ENCODE measurements around the gene MDP1. TPM values are rescaled to one million over a fixed set of nuclear protein-coding genes. Genes with fewer than 3 reads are reported as not detected.

MDP1 gene
- total RNA-seq, 2 donors from 2014 or later = 21.0 to 25.0 TPM

- Mint-ChIP-seq H3K4me3 (no peak overlapping the region), H3K27ac (no peak overlapping the region), H3K9me3 (no peaks in the 10 kb centered on the region), H3K27me3 (ENCODE audit: insufficient read depth) (no peaks in the 10 kb centered on the region), H3K4me1 (peaks cover 6% of the 10 kb centered on the region), H3K36me3 (ENCODE audit: low read depth) (peaks cover 50% of the 10 kb centered on the region)
- Histone ChIP-seq H3K27ac (ENCODE audit: low read depth, low read length) (no peak overlapping the region), H3K9ac (ENCODE audit: extremely low read depth, low read length, poor library complexity, severe bottlenecking) (no peak overlapping the region), H3K27me3 (ENCODE audit: control insufficient read depth, insufficient read depth, low read length, poor library complexity, severe bottlenecking) (no peaks in the 10 kb centered on the region), H3K4me1 (ENCODE audit: control insufficient read depth, insufficient read depth, low read length) (no peaks in the 10 kb centered on the region), H3K4me3 (ENCODE audit: low read length) (no peak overlapping the region), H3K9me3 (ENCODE audit: control insufficient read depth, low read length) (no peaks in the 10 kb centered on the region), H3K36me3 (ENCODE audit: control insufficient read depth, insufficient read depth, low read length) (peaks cover 67% of the 10 kb centered on the region)
- DNase-seq = no peak
- WGBS, 2 experiments (ENCODE audit: insufficient coverage in 1 of 2, insufficient read length in 1 of 2) = 94% methylated on average over 11 to 19 of the region's 19 CpGs
- TF ChIP-seq, protein P1, sequence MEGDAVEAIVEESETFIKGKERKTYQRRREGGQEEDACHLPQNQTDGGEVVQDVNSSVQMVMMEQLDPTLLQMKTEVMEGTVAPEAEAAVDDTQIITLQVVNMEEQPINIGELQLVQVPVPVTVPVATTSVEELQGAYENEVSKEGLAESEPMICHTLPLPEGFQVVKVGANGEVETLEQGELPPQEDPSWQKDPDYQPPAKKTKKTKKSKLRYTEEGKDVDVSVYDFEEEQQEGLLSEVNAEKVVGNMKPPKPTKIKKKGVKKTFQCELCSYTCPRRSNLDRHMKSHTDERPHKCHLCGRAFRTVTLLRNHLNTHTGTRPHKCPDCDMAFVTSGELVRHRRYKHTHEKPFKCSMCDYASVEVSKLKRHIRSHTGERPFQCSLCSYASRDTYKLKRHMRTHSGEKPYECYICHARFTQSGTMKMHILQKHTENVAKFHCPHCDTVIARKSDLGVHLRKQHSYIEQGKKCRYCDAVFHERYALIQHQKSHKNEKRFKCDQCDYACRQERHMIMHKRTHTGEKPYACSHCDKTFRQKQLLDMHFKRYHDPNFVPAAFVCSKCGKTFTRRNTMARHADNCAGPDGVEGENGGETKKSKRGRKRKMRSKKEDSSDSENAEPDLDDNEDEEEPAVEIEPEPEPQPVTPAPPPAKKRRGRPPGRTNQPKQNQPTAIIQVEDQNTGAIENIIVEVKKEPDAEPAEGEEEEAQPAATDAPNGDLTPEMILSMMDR (conservative IDR thresholded peaks at IDR 0.05) = no peak
These were observed 31.5 kb downstream of the MDP1 start for GRCh38 chr14:24184104-24184970.

GRCh38 chr14:24183014-24183481 lies 32.8 kb downstream of the MDP1 start:
- no peaks in the 10 kb centered on the region for H3K9me3 Mint-ChIP-seq
- no peaks in the 10 kb centered on the region for H3K27me3 Mint-ChIP-seq (ENCODE audit: insufficient read depth)
- H3K4me3 ChIP-seq (ENCODE audit: low read length) = no peak overlapping the region
- H3K4me1 ChIP-seq (ENCODE audit: control insufficient read depth, insufficient read depth, low read length) = no peaks in the 10 kb centered on the region
- H3K9me3 ChIP-seq (ENCODE audit: control insufficient read depth, low read length) = no peaks in the 10 kb centered on the region
- H3K4me3 Mint-ChIP-seq = no peak overlapping the region
- H3K27ac ChIP-seq (ENCODE audit: low read depth, low read length) = no peak overlapping the region
- no peak overlapping the region for H3K27ac Mint-ChIP-seq
- TF ChIP-seq, protein P1 (conservative IDR thresholded peaks at IDR 0.05) = no peak
- peaks cover 61% of the 10 kb centered on the region for H3K36me3 Mint-ChIP-seq (ENCODE audit: low read depth)
- DNase-seq = no peak
- 94 to 100% methylated on average over 8 to 15 of the region's 15 CpGs for WGBS, 2 experiments (ENCODE audit: insufficient coverage in 1 of 2, insufficient read length in 1 of 2)
- H3K27me3 ChIP-seq (ENCODE audit: control insufficient read depth, insufficient read depth, low read length, poor library complexity, severe bottlenecking) = no peaks in the 10 kb centered on the region
- H3K36me3 ChIP-seq (ENCODE audit: control insufficient read depth, insufficient read depth, low read length) = peaks cover 74% of the 10 kb centered on the region
- peaks cover 5% of the 10 kb centered on the region for H3K4me1 Mint-ChIP-seq
- H3K9ac ChIP-seq (ENCODE audit: extremely low read depth, low read length, poor library complexity, severe bottlenecking) = no peak overlapping the region

DNA sequence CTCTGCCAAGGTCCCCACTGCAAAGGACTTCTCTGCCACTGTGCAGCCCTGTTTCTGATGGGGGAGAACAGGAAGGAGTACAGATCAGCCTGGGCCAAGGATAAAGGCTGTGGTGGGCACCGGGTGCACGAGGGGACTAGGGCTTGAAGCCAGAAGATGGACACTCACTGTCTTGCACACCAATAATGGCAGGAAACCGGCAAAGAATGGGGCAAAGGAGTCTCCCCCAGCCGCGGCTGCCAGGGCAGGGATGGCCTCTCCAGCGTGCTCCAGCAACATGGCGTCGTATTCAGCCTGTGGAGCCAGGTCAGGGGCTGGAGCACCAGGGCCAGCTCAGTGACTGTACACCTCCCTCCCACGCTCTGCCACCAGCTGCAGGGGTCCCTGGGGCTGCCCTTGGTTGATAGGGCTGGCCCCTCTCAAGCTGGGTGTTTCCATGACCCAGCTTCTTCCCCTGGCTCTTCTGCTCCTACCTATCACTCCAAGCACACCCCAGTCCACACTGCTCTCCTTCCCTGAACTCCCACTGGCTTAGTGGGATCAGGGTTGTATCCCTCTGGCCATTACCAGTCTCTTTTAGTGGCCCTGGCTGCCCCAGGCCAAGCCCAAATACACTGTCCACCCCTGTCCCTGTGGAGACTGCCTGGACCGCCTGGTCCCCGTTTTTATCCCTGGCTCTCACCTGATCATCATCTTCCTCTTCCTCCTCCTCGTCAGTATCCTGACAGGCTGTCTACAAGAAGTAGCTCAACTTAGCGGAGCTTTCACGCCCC lies 33.6 kb downstream of the MDP1 start:
- Histone ChIP-seq H3K36me3 (ENCODE audit: control insufficient read depth, insufficient read depth, low read length) (peaks cover 74% of the 10 kb centered on the region), H3K4me3 (ENCODE audit: low read length) (no peak overlapping the region), H3K9ac (ENCODE audit: extremely low read depth, low read length, poor library complexity, severe bottlenecking) (no peak overlapping the region), H3K4me1 (ENCODE audit: control insufficient read depth, insufficient read depth, low read length) (no peaks in the 10 kb centered on the region), H3K9me3 (ENCODE audit: control insufficient read depth, low read length) (no peaks in the 10 kb centered on the region), H3K27me3 (ENCODE audit: control insufficient read depth, insufficient read depth, low read length, poor library complexity, severe bottlenecking) (no peaks in the 10 kb centered on the region), H3K27ac (ENCODE audit: low read depth, low read length) (no peak overlapping the region)
- 92 to 96% methylated on average over 9 to 14 of the region's 14 CpGs for WGBS, 2 experiments (ENCODE audit: insufficient coverage in 1 of 2, insufficient read length in 1 of 2)
- Mint-ChIP-seq H3K9me3 (no peaks in the 10 kb centered on the region), H3K27me3 (ENCODE audit: insufficient read depth) (no peaks in the 10 kb centered on the region), H3K36me3 (ENCODE audit: low read depth) (peaks cover 67% of the 10 kb centered on the region), H3K4me3 (no peak overlapping the region), H3K27ac (no peak overlapping the region), H3K4me1 (no peaks in the 10 kb centered on the region)
- TF ChIP-seq, protein P1 (conservative IDR thresholded peaks at IDR 0.05) = no peak
- DNase-seq = no peak

Measured in endodermal cell (in vitro differentiated cells).